HepG2 (cell line): ENCODE measurements around the gene GFER. TPM values are rescaled to one million over a fixed set of nuclear protein-coding genes. Genes with fewer than 3 reads are reported as not detected.

ENCODE experiments used
- BRCA1 ChIP-seq: sonication (generic); formaldehyde crosslinking; IDR thresholded peaks from 2 replicates; pipeline ENCODE4 v1.4.0; 2020; ENCODE audit warnings: missing genetic modification reagents
- FOXA1 ChIP-seq, 2 experiments: fragments of 450-650 bp in 1 of 2; sonication (generic) in 1 of 2; formaldehyde crosslinking in 1 of 2; IDR thresholded peaks; 2 replicates each; pipeline versions ENCODE4 v1.4.0 to v1.6.1; 2016 to 2020; ENCODE audit warnings: missing genetic modification reagents in 1 of 2
- POLR2A ChIP-seq, 2 experiments: IDR thresholded peaks; 2 replicates each; pipeline ENCODE4 v1.6.1; 2011; ENCODE audit warnings: low read depth in 2 of 2, low read length in 2 of 2, mild to moderate bottlenecking in 1 of 2, moderate library complexity in 1 of 2; ENCODE audit not compliant: insufficient read depth in 1 of 2
- SATB2 ChIP-seq: sonication (generic); formaldehyde crosslinking; IDR thresholded peaks from 2 replicates; pipeline ENCODE4 v1.5.0; 2020; ENCODE audit warnings: missing genetic modification reagents
- SKIL ChIP-seq: sonication (generic); formaldehyde crosslinking; IDR thresholded peaks from 2 replicates; pipeline ENCODE4 v1.8.0; 2022; ENCODE audit warnings: missing genetic modification reagents, mild to moderate bottlenecking, moderate library complexity, borderline replicate concordance
- SNAPC2 ChIP-seq: sonication (generic); formaldehyde crosslinking; IDR thresholded peaks from 2 replicates; pipeline ENCODE4 v1.8.1; 2022; ENCODE audit warnings: mild to moderate bottlenecking, missing genetic modification reagents
- ZNF124 ChIP-seq: sonication (generic); formaldehyde crosslinking; IDR thresholded peaks from 2 replicates; pipeline ENCODE4 v1.4.0; 2020; ENCODE audit warnings: missing genetic modification reagents
- ZNF136 ChIP-seq: sonication (generic); formaldehyde crosslinking; IDR thresholded peaks from 2 replicates; pipeline ENCODE4 v1.8.1; 2022; ENCODE audit warnings: low read depth, mild to moderate bottlenecking, moderate library complexity, missing genetic modification reagents
- ZNF207 ChIP-seq: fragments of 450-650 bp; IDR thresholded peaks from 2 replicates; pipeline ENCODE4 v1.6.1; 2016; ENCODE audit warnings: antibody characterized with exemption, borderline replicate concordance
- ZNF263 ChIP-seq: sonication (generic); formaldehyde crosslinking; IDR thresholded peaks from 2 replicates; pipeline ENCODE4 v1.4.0; 2020; ENCODE audit warnings: missing genetic modification reagents
- polyA plus RNA-seq, 8 experiments: library from polyadenylated mRNA; depleted of rRNA in 3 of 8; stranded (reverse) in 7 of 8; unstranded in 1 of 8; fragments of >200 nt; fragmentation: Illumina TruSeq in 4 of 8; extraction: Trizol in 4 of 8; gene quantifications; 2 replicates each; pipeline versions ENCODE4 v1.2.1 to v1.2.3, GENCODE V29; 2011 to 2016; ENCODE audit warnings: low read depth in 4 of 8, missing spikeins in 1 of 8, mixed read lengths in 1 of 8; ENCODE audit not compliant: insufficient read depth in 1 of 8
- total RNA-seq, 5 experiments: library from RNA; depleted of rRNA; stranded (reverse); fragments of >200 nt; fragmentation: Illumina TruSeq; extraction: Trizol; gene quantifications; 2 replicates each; pipeline ENCODE4 v1.2.3, GENCODE V29; 2016; ENCODE audit warnings: low read depth in 1 of 5
- TF ChIP-seq, protein P1 (sequence below): sonication (generic); formaldehyde crosslinking; IDR thresholded peaks from 2 replicates; pipeline ENCODE4 v1.8.1; 2023; ENCODE audit warnings: mild to moderate bottlenecking, missing genetic modification reagents
- TF ChIP-seq, protein P2 (sequence below), 2 experiments: IDR thresholded peaks; 2 replicates each; pipeline ENCODE4 v1.6.1; 2011 to 2012; ENCODE audit warnings: low read length in 2 of 2, borderline replicate concordance in 1 of 2, low read depth in 1 of 2, mild to moderate bottlenecking in 1 of 2, moderate library complexity in 1 of 2
- TF ChIP-seq, protein P3 (sequence below): sonication (generic); formaldehyde crosslinking; IDR thresholded peaks from 2 replicates; pipeline ENCODE4 v1.5.1; 2020; ENCODE audit warnings: mild to moderate bottlenecking, moderate library complexity, missing genetic modification reagents

The GFER gene
- total and polyA plus RNA-seq, 2 of the 13 experiments (the other 11 are each of a cell fraction or from before 2014, with no cell fraction given) = 28.6 to 71.7 TPM

DNA sequence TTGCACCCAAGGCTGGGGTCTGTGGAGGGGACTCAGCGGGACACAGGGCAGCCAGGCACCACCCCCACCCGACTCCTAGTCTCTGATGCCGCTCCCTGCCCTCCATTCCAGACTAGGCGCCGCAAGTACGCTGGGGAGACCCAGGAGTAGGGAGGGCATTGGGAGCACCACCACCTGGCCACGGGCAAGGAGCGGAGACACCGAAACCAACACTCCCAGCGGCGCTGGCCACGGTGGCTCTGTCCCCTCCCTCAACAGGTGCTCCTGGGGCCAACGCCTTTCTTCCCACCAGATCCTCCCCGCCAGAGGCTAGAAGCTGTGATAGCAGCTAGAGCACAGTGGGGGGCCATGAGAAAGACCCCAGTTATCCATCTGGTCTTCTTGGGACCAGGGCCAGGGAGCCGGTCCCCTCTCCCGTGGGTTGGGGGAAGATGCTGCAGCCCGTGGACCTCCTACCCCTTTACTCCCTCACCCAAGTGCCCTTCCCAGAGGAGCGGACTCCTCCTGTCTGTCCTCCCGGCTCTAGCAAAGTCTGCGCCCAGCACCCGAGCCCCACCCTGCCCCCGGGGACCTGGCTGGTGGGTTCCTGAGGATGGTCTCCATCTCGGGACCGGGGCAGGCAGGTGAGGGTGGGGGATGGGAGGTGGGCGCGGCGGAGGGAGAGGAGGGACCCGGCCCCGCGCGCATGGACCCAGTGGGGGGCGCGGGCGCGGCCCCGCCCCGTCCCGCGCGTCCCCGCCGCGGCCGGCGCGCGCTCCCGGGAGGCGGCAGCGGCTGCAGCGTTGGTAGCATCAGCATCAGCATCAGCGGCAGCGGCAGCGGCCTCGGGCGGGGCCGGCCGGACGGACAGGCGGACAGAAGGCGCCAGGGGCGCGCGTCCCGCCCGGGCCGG lies 5.5 kb downstream of the GFER start, which contains the start of gene SYNGR3 (continued):
- TF ChIP-seq SKIL (CRISPR knock-in tag) (no peak), SATB2 (CRISPR knock-in tag) (no peak), ZNF124 (no peak), SNAPC2 (CRISPR knock-in tag) (no peak), ZNF207 (no peak), POLR2A (IDR thresholded peaks at IDR 0.05; ENCODE audit: insufficient read depth in 1 of 2, low read depth in 2 of 2, low read length in 2 of 2) (0 out of 4 replicates have a peak, but pooled peaks of 1 of the 2 experiments have one; percentile 13), ZNF263 (CRISPR knock-in tag) (peak; percentile 91), FOXA1 (IDR thresholded peaks at IDR 0.05) (no peak), FOXA1 (CRISPR knock-in tag; IDR thresholded peaks at IDR 0.05) (no peak), ZNF136 (CRISPR knock-in tag) (no peak), BRCA1 (CRISPR knock-in tag) (no peak)
- TF ChIP-seq, protein P1, sequence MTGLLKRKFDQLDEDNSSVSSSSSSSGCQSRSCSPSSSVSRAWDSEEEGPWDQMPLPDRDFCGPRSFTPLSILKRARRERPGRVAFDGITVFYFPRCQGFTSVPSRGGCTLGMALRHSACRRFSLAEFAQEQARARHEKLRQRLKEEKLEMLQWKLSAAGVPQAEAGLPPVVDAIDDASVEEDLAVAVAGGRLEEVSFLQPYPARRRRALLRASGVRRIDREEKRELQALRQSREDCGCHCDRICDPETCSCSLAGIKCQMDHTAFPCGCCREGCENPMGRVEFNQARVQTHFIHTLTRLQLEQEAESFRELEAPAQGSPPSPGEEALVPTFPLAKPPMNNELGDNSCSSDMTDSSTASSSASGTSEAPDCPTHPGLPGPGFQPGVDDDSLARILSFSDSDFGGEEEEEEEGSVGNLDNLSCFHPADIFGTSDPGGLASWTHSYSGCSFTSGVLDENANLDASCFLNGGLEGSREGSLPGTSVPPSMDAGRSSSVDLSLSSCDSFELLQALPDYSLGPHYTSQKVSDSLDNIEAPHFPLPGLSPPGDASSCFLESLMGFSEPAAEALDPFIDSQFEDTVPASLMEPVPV = no peak
- TF ChIP-seq, protein P2, sequence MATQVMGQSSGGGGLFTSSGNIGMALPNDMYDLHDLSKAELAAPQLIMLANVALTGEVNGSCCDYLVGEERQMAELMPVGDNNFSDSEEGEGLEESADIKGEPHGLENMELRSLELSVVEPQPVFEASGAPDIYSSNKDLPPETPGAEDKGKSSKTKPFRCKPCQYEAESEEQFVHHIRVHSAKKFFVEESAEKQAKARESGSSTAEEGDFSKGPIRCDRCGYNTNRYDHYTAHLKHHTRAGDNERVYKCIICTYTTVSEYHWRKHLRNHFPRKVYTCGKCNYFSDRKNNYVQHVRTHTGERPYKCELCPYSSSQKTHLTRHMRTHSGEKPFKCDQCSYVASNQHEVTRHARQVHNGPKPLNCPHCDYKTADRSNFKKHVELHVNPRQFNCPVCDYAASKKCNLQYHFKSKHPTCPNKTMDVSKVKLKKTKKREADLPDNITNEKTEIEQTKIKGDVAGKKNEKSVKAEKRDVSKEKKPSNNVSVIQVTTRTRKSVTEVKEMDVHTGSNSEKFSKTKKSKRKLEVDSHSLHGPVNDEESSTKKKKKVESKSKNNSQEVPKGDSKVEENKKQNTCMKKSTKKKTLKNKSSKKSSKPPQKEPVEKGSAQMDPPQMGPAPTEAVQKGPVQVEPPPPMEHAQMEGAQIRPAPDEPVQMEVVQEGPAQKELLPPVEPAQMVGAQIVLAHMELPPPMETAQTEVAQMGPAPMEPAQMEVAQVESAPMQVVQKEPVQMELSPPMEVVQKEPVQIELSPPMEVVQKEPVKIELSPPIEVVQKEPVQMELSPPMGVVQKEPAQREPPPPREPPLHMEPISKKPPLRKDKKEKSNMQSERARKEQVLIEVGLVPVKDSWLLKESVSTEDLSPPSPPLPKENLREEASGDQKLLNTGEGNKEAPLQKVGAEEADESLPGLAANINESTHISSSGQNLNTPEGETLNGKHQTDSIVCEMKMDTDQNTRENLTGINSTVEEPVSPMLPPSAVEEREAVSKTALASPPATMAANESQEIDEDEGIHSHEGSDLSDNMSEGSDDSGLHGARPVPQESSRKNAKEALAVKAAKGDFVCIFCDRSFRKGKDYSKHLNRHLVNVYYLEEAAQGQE (IDR thresholded peaks at IDR 0.05; ENCODE audit: borderline replicate concordance in 1 of 2, low read depth in 1 of 2, low read length in 2 of 2) = no peak
- TF ChIP-seq, protein P3, sequence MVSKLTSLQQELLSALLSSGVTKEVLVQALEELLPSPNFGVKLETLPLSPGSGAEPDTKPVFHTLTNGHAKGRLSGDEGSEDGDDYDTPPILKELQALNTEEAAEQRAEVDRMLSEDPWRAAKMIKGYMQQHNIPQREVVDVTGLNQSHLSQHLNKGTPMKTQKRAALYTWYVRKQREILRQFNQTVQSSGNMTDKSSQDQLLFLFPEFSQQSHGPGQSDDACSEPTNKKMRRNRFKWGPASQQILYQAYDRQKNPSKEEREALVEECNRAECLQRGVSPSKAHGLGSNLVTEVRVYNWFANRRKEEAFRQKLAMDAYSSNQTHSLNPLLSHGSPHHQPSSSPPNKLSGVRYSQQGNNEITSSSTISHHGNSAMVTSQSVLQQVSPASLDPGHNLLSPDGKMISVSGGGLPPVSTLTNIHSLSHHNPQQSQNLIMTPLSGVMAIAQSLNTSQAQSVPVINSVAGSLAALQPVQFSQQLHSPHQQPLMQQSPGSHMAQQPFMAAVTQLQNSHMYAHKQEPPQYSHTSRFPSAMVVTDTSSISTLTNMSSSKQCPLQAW (CRISPR knock-in tag) = no peak
